GM12872 (cell line): ENCODE results near the gene CDC42BPG.

Experiments
- TF ChIP-seq, protein P1 (sequence below): IDR thresholded peaks from 3 replicates; pipeline ENCODE4 v1.5.1; 2011; ENCODE audit warnings: low read depth, mild to moderate bottlenecking, low read length, moderate library complexity; ENCODE audit not compliant: insufficient read depth

Gene CDC42BPG

DNA sequence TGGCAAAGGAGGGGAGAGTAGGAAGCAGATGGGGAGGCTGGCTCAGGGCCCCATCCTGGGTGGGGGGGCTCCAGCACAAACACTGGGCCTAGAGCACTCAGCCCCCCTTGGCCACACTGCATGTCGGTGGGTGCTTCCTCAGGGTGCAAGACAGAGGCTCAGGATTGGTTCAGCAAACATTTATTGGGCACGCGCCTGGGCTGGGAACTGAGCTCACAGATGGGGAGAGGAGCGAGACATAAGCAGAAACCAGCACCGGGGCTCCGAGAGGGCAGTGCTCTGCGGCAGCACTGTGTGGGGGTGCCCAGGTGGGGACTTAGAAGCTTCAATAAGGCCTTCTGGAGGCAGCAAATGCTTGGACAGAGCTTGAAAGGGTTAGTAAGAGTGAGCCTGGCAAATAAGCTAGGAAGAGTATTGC, 46.1 kb upstream of the CDC42BPG start:
- TF ChIP-seq, protein P1, sequence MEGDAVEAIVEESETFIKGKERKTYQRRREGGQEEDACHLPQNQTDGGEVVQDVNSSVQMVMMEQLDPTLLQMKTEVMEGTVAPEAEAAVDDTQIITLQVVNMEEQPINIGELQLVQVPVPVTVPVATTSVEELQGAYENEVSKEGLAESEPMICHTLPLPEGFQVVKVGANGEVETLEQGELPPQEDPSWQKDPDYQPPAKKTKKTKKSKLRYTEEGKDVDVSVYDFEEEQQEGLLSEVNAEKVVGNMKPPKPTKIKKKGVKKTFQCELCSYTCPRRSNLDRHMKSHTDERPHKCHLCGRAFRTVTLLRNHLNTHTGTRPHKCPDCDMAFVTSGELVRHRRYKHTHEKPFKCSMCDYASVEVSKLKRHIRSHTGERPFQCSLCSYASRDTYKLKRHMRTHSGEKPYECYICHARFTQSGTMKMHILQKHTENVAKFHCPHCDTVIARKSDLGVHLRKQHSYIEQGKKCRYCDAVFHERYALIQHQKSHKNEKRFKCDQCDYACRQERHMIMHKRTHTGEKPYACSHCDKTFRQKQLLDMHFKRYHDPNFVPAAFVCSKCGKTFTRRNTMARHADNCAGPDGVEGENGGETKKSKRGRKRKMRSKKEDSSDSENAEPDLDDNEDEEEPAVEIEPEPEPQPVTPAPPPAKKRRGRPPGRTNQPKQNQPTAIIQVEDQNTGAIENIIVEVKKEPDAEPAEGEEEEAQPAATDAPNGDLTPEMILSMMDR: no peak

DNA sequence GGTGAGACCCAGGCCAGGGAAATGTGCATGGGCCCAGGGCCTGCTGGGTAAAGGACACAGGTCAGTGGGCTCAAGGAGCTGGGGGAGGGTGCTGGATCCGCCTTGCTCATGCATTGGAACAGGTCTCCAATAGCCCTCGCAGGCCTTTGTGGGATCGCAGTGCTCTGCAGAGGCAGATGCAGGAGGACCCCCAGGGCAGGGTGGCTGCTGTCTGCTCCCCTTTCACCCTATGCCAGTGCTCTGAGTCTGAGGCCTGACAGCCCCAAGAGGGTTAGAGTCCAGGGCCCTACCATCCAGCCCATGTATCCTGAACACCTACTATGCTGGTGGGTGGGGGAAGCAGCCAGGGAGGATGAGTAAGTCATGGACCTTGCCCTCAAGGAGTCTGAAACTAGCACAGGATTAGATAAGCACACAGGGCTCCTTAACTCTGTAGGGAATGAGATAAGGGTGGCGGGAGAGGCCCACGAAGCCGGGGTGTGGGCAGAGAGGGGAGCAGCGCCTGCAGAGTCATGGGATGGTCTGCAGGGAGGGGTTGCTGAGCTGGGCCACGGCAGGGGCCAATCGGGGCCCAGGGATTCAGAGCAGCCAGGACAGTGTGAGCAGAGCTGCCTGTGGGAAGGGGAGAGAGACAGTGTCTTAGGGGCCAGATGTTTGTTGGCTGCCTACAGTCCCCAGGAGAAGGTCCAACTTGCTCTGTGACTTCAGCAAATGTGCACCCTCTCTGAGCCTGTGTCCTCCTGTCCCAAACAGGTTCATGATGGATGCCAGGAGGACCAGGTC, 44.5 kb upstream of the CDC42BPG start:
- TF ChIP-seq, protein P1: no peak

DNA sequence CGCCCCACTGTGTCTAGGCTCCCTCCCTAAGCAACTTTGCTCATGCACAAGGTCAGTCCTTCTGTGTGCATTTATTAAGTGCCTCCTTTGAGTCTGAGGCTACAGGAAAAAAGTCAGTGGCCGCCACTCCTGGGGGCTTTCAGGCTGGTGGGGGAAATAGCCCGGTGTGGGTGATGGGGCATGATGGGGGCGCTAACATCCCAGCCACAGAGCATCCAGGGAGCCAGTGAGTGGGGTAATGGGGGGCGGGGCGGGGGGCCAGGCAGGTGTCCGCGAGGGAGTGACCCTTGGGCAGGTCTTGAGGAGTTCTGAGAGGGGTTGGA, 43.9 kb upstream of the CDC42BPG start:
- TF ChIP-seq, protein P1: no peak

DNA sequence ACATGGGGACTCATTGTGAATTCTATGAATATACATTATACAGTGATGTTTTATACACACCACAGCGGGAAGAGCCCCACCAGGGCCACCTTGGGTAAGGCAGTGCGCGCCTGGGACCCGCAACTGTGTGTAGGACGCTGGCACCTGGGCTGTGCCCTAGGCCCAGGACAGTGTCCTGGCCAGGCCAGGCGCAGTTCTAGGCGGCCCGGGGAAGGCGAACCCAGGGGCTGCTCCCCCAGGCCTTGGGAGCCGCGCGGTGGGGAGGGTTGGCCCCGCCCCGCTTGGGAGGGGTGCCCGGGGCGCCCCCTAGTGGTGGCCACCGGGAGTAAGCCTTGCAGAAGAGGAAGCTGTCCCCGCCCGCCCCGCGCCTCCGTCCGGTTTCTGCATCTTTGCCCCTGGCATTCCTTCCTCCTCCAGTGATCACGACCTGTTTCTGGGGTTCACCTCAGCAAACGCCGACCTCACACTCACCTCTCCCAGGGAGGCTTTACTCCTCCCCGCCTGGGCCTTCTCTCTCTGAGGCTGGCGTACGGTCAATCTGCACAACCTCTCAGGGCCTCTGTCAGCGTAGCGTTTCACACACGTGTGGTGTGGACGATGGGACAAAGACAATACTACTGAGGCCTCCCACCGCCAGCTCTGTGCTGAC, 43.4 kb upstream of the CDC42BPG start:
- TF ChIP-seq, protein P1: peak; percentile 90

DNA sequence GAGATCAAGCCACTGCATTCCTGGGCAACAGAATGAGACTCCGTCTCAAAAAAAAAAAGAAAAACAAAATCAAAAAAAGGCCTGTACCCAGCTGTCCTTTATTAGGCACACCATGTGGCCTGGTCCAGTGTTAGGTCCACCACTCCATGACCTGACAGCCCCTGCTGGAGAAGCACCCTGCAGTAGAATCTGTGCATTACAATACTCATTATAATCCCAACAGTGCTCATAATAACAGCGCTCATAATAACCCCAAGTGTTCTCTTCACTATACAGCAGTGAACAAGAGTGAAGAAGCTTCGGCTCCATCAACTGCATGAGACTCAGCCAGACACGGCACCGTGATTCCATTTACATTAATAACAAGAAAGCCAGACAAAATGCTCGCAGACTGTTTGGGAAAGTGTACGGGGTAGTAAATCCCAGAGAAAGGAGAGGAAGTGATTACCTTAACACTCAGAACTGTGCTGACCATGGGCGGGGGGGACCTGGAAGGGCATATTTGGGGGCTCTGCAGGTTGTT, 42.8 kb upstream of the CDC42BPG start:
- TF ChIP-seq, protein P1: no peak

DNA sequence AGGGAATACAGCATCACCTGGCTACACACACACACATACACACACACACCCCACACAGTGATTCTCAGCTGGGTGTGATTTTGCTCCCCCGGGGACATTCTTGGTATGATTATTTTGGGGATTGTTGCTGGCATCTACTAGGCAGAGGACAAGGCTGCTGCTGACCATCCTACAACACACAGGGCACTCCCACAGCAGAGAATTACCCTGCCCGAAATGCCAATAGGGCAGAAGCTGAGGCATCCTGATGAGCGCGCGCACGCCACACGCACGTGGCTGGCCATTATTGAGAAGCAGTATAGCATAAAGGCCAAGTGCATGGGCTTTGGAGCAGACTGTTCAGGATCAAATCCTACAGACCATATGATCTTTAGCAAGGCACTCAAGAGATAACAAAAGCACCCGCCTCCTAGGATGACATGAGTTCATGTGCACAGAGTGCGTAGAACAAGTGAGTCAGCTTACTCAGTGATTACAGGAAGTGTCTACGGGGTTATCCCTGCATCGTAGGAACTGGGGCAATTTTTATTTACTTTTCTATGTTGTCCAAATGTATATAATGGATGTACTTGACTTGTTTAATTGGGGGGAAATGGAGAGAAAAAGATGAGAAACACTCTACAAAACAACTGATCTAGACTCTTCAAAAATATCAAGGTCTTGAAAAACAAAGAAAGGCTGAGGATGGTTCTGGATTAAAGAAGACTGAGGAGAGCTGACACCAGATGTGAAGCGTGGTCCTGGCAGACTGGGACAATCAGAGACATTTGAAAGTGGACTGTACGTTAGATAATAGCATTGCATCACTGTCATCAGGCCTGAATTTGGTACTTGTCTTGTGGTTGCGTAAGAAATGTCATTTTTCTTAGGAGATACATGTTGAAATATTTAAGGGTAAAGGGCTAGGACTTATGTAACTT, 41.2 kb upstream of the CDC42BPG start:
- TF ChIP-seq, protein P1: no peak

DNA sequence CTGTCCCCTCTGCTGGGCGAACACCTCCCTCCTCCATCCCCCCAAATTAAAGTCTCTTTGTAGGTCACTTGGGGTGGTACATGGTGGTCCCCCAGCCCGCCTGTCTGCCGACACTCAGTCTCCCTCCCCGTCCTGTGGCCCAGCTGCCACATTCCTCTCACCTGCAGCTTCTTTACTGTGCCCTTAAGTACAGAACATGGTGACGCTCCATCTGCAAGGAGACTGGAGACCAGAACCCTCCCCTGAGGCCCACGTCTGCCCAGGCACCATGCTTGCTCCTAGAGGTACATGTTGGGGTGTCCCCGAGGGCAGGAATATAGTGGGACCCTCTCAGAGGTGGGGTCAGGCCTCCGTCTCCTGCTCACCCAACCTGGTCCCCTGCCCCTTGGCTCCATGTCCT, 39.6 kb upstream of the CDC42BPG start:
- TF ChIP-seq, protein P1: no peak
